HG03159 (cell line): ENCODE measurements around the gene RPS19.

Experiments used
- ATAC-seq: cut with Tn5 transposase; IDR thresholded peaks from one replicate; pipeline ENCODE4 v1.9.1; 2021; ENCODE audit warnings: mild to moderate bottlenecking, moderate library complexity; ENCODE audit not compliant: unreplicated experiment

RPS19 gene

GRCh38 chr19:41897181-41897580, 37.1 kb downstream of the RPS19 start:
- ATAC-seq: no peak

GRCh38 chr19:41897820-41898219, 37.8 kb downstream of the RPS19 start:
- no peak for ATAC-seq

- ATAC-seq: no peak
These were observed 38.2 kb downstream of the RPS19 start for GRCh38 chr19:41898235-41898634.

GRCh38 chr19:41901707-41902360, 41.8 kb downstream of the RPS19 start:
- no peak for ATAC-seq

- no peak for ATAC-seq
These were observed 42.5 kb downstream of the RPS19 start for GRCh38 chr19:41902594-41902993.

GRCh38 chr19:41903193-41903953, 43.3 kb downstream of the RPS19 start:
- no peak for ATAC-seq

GRCh38 chr19:41904118-41904870, 44.2 kb downstream of the RPS19 start:
- no peak for ATAC-seq

- no peak for ATAC-seq
These were observed 45.4 kb downstream of the RPS19 start for GRCh38 chr19:41905273-41906002.

- no peak for ATAC-seq
These were observed 46.2 kb downstream of the RPS19 start for GRCh38 chr19:41906271-41906670.

- no peak for ATAC-seq
These were observed 47.0 kb downstream of the RPS19 start for GRCh38 chr19:41906916-41907680.

GRCh38 chr19:41907994-41908615, 48.0 kb downstream of the RPS19 start:
- no peak for ATAC-seq

- no peak for ATAC-seq
These were observed 48.8 kb downstream of the RPS19 start for GRCh38 chr19:41908724-41909464.

- ATAC-seq: no peak
These were observed 49.7 kb downstream of the RPS19 start for GRCh38 chr19:41909706-41910105.

- no peak for ATAC-seq
These were observed 50.4 kb downstream of the RPS19 start for GRCh38 chr19:41910240-41910991.

GRCh38 chr19:41910992-41911888, 51.2 kb downstream of the RPS19 start:
- no peak for ATAC-seq

- ATAC-seq: no peak
These were observed 52.1 kb downstream of the RPS19 start for GRCh38 chr19:41911889-41912731.
